ENCODE results near the gene GDPD4.

GRCh38 chr11:77191823-77192495 is 109.5 kb downstream of the GDPD4 start:
- TF ChIP-seq CTCF (IDR thresholded peaks at IDR 0.05; ENCODE audit: low read length) (peak; percentile 26; the same call in 1 of the 2 replicates), EZH2phosphoT487 (IDR thresholded peaks at IDR 0.05; ENCODE audit: low read length) (no peak), EZH2 (optimal IDR thresholded peaks at IDR 0.05; ENCODE audit: low read depth, low read length) (no peak)

Data from MM.1S (cell line).